Common myeloid progenitor, CD34-positive (primary cell): ENCODE results near the gene OLFML1.

ENCODE experiments used
- CTCF ChIA-PET: fragments of 350-600 bp; sonication (Branson Sonifier 250); formaldehyde crosslinking; loops from one replicate; lab custom pipeline; 2021; ENCODE audit warnings: antibody characterized with exemption; lab: Charles Lee
- POLR2A ChIA-PET: fragments of 350-600 bp; sonication (Branson Sonifier 250); formaldehyde crosslinking; loops from one replicate; lab custom pipeline; 2021; ENCODE audit warnings: antibody characterized with exemption; lab: Charles Lee
- DNase-seq, 3 donors: peaks; one replicate each; pipeline versions ENCODE4 v3.0.0 to v3.0.0-alpha.2; 2013
- H3K27ac ChIP-seq, 2 experiments: 1 replicate in 1 of 2; 2 replicates in 1 of 2; pipeline ENCODE4 v1.7.0; 2013; ENCODE audit warnings: inconsistent platforms in 2 of 2, low read length in 2 of 2, mild to moderate bottlenecking in 2 of 2, low read depth in 1 of 2, moderate library complexity in 1 of 2; ENCODE audit not compliant: severe bottlenecking in 2 of 2, insufficient read depth in 1 of 2, poor library complexity in 1 of 2
- H3K27me3 ChIP-seq, 5 experiments: replicated peaks in 2 of 5; 1 replicate in 3 of 5; 2 replicates in 2 of 5; pipeline versions ENCODE4 v1.6.1 to v1.7.0; 2013; ENCODE audit warnings: low read length in 4 of 5, mild to moderate bottlenecking in 2 of 5, moderate library complexity in 2 of 5, inconsistent platforms in 1 of 5; ENCODE audit not compliant: insufficient read depth in 5 of 5, control insufficient read depth in 4 of 5
- H3K36me3 ChIP-seq, 4 experiments: 1 replicate in 2 of 4; 2 replicates in 2 of 4; pipeline versions ENCODE4 v1.6.1 to v1.7.0; 2013; ENCODE audit warnings: low read length in 3 of 4, control low read depth in 1 of 4, mild to moderate bottlenecking in 1 of 4; ENCODE audit not compliant: control insufficient read depth in 4 of 4, insufficient read depth in 4 of 4
- H3K4me1 ChIP-seq, 4 experiments: 1 replicate in 3 of 4; 2 replicates in 1 of 4; pipeline versions ENCODE4 v1.6.1 to v1.7.1; 2013; ENCODE audit warnings: low read length in 3 of 4, mild to moderate bottlenecking in 3 of 4, control low read depth in 1 of 4, inconsistent platforms in 1 of 4, moderate library complexity in 1 of 4; ENCODE audit not compliant: control insufficient read depth in 4 of 4, insufficient read depth in 4 of 4; ENCODE audit errors: control extremely low read depth in 1 of 4
- H3K4me3 ChIP-seq, 7 experiments: 1 replicate in 4 of 7; 2 replicates in 3 of 7; pipeline versions ENCODE4 v1.5.1 to v1.7.0; 2013; ENCODE audit warnings: mild to moderate bottlenecking in 7 of 7, low read length in 6 of 7, moderate library complexity in 6 of 7, inconsistent platforms in 2 of 7, low read depth in 2 of 7, control low read depth in 1 of 7; ENCODE audit not compliant: insufficient read depth in 4 of 7, control insufficient read depth in 1 of 7; ENCODE audit errors: extremely low read depth in 1 of 7
- H3K9me3 ChIP-seq, 5 experiments: 1 replicate in 4 of 5; 2 replicates in 1 of 5; pipeline versions ENCODE4 v1.6.1 to v1.7.1; 2013; ENCODE audit warnings: low read length in 4 of 5, mild to moderate bottlenecking in 2 of 5, inconsistent platforms in 1 of 5, low read depth in 1 of 5, moderate library complexity in 1 of 5; ENCODE audit not compliant: control insufficient read depth in 4 of 5, insufficient read depth in 2 of 5; ENCODE audit errors: control extremely low read depth in 1 of 5
- WGBS: methylation state at CpG from one replicate; pipeline ENCODE4 v1.1.5; 2013; ENCODE audit not compliant: insufficient coverage; 5-methylcytosine and 5-hydroxymethylcytosine counted together

Gene OLFML1

GRCh38 chr11:7451520-7451919, 33.8 kb upstream of the OLFML1 start:
- H3K27me3 ChIP-seq: no peaks in the 10 kb centered on the region
- 92% methylated on average over 3 of the region's 3 CpGs for WGBS
- no peak overlapping the region for H3K27ac ChIP-seq
- no peak overlapping the region for H3K4me3 ChIP-seq
- peaks cover 0 to 2% (median 0%) of the 10 kb centered on the region in 4 experiments for H3K4me1 ChIP-seq
- POLR2A ChIA-PET: no interaction called here
- H3K36me3 ChIP-seq: no peaks in the 10 kb centered on the region
- DNase-seq: no peak
- H3K9me3 ChIP-seq: no peaks in the 10 kb centered on the region
- CTCF ChIA-PET: no interaction called here

GRCh38 chr11:7451952-7452494, 33.3 kb upstream of the OLFML1 start:
- Histone ChIP-seq H3K4me3 (no peak overlapping the region), H3K9me3 (no peaks in the 10 kb centered on the region), H3K27me3 (no peaks in the 10 kb centered on the region), H3K4me1 (peaks cover 0 to 2% (median 0%) of the 10 kb centered on the region in 4 experiments), H3K27ac (no peak overlapping the region), H3K36me3 (no peaks in the 10 kb centered on the region)
- ChIA-PET CTCF (no interaction called here), POLR2A (no interaction called here)
- no peak for DNase-seq
- WGBS: 100% methylated on average over 1 of the region's 1 CpG

- Histone ChIP-seq H3K36me3 (no peaks in the 10 kb centered on the region), H3K4me3 (no peak overlapping the region), H3K27me3 (no peaks in the 10 kb centered on the region), H3K27ac (no peak overlapping the region), H3K9me3 (no peaks in the 10 kb centered on the region), H3K4me1 (no peaks in the 10 kb centered on the region)
- no peak for DNase-seq
- ChIA-PET CTCF (interaction anchor here (1.4 to 2.0 kb wide), 2 partner anchors 9 to 13 kb away, joined by 6 to 7 read pairs; no protein-coding TSS in a partner anchor), POLR2A (interaction anchor here (0.5 kb wide), 1 partner anchor 621 kb away, joined by 3 read pairs; no protein-coding TSS in a partner anchor)
- no CpG with 5 or more reads among the region's 2 CpGs for WGBS
Measured at GRCh38 chr11:7454854-7455253, 30.5 kb upstream of the OLFML1 start.

GRCh38 chr11:7457211-7457610, 28.1 kb upstream of the OLFML1 start:
- POLR2A ChIA-PET: no interaction called here
- CTCF ChIA-PET: no interaction called here
- Histone ChIP-seq H3K4me1 (no peaks in the 10 kb centered on the region), H3K9me3 (no peaks in the 10 kb centered on the region), H3K36me3 (no peaks in the 10 kb centered on the region), H3K27ac (no peak overlapping the region), H3K4me3 (no peak overlapping the region), H3K27me3 (no peaks in the 10 kb centered on the region)
- DNase-seq: no peak
- 100% methylated on average over 1 of the region's 1 CpG for WGBS

- Histone ChIP-seq H3K27ac (no peak overlapping the region), H3K9me3 (no peaks in the 10 kb centered on the region), H3K4me3 (no peak overlapping the region), H3K4me1 (no peaks in the 10 kb centered on the region), H3K27me3 (no peaks in the 10 kb centered on the region), H3K36me3 (no peaks in the 10 kb centered on the region)
- WGBS: 100% methylated on average over 1 of the region's 1 CpG
- POLR2A ChIA-PET: no interaction called here
- no peak for DNase-seq
- CTCF ChIA-PET: no interaction called here
Measured at GRCh38 chr11:7462706-7463105, 22.6 kb upstream of the OLFML1 start.

- 100% methylated on average over 2 of the region's 2 CpGs for WGBS
- no peak overlapping the region for H3K4me3 ChIP-seq
- H3K27ac ChIP-seq: no peak overlapping the region
- no peaks in the 10 kb centered on the region for H3K36me3 ChIP-seq
- H3K4me1 ChIP-seq: no peaks in the 10 kb centered on the region
- ChIA-PET CTCF (interaction anchor here (1.0 kb wide), 1 partner anchor 72 kb away, joined by 3 read pairs; no protein-coding TSS in a partner anchor), POLR2A (interaction anchor here (0.7 kb wide), 1 partner anchor 8 kb away, joined by 3 read pairs; no protein-coding TSS in a partner anchor)
- H3K27me3 ChIP-seq: no peaks in the 10 kb centered on the region
- no peaks in the 10 kb centered on the region for H3K9me3 ChIP-seq
- DNase-seq: no peak
Measured at GRCh38 chr11:7467652-7468051, 17.7 kb upstream of the OLFML1 start.

GRCh38 chr11:7469351-7469865, 15.9 kb upstream of the OLFML1 start:
- DNase-seq: no peak
- Histone ChIP-seq H3K4me1 (no peaks in the 10 kb centered on the region), H3K27me3 (peaks cover 0 to 2% (median 0%) of the 10 kb centered on the region in 5 experiments), H3K36me3 (no peaks in the 10 kb centered on the region), H3K9me3 (no peaks in the 10 kb centered on the region), H3K27ac (no peak overlapping the region), H3K4me3 (no peak overlapping the region)
- WGBS: 100% methylated on average over 3 of the region's 5 CpGs
- POLR2A ChIA-PET: no interaction called here
- CTCF ChIA-PET: no interaction called here
